Neuronal stem cell (in vitro differentiated cells): ENCODE results near the gene NRSN2.

ENCODE experiments used
- DNase-seq: peaks from one replicate; pipeline ENCODE4 v3.0.0-alpha.2; 2013; ENCODE audit warnings: low spot score
- H2AFZ ChIP-seq: one replicate; pipeline ENCODE4 v1.6.1; 2013; ENCODE audit warnings: mild to moderate bottlenecking, low read length, inconsistent platforms
- H2AK5ac ChIP-seq: 2 replicates; pipeline ENCODE4 v1.6.1; 2013; ENCODE audit warnings: low read depth, mild to moderate bottlenecking, inconsistent platforms, low read length, moderate library complexity, mixed read lengths
- H2BK120ac ChIP-seq: 2 replicates; pipeline ENCODE4 v1.6.1; 2013; ENCODE audit warnings: low read depth, mild to moderate bottlenecking, inconsistent platforms, low read length, moderate library complexity, mixed read lengths
- H2BK12ac ChIP-seq: one replicate; pipeline ENCODE4 v1.6.1; 2013; ENCODE audit warnings: low read length, inconsistent platforms
- H2BK15ac ChIP-seq: 2 replicates; pipeline ENCODE4 v1.6.1; 2013; ENCODE audit warnings: mild to moderate bottlenecking, low read length, inconsistent platforms, mixed read lengths
- H2BK5ac ChIP-seq: one replicate; pipeline ENCODE4 v1.6.1; 2013; ENCODE audit warnings: inconsistent platforms, mild to moderate bottlenecking, low read length, moderate library complexity
- H3K14ac ChIP-seq: one replicate; pipeline ENCODE4 v1.6.1; 2013; ENCODE audit warnings: low read length, inconsistent platforms
- H3K18ac ChIP-seq: 2 replicates; pipeline ENCODE4 v1.6.1; 2013; ENCODE audit warnings: low read length, inconsistent platforms
- H3K23ac ChIP-seq: 2 replicates; pipeline ENCODE4 v1.6.1; 2013; ENCODE audit warnings: low read depth, mild to moderate bottlenecking, mixed read lengths, low read length, inconsistent platforms; ENCODE audit not compliant: poor library complexity
- H3K27ac ChIP-seq: replicated peaks from 3 replicates; pipeline ENCODE4 v1.5.1; 2013; ENCODE audit warnings: low read length, inconsistent platforms
- H3K27me3 ChIP-seq, 3 experiments: 2 replicates each; pipeline ENCODE4 v1.6.1; 2013; ENCODE audit warnings: low read length in 3 of 3, mild to moderate bottlenecking in 2 of 3, inconsistent platforms in 1 of 3, low read depth in 1 of 3, mixed read lengths in 1 of 3, moderate library complexity in 1 of 3; ENCODE audit not compliant: control insufficient read depth in 3 of 3, insufficient read depth in 3 of 3
- H3K36me3 ChIP-seq, 2 donors: replicated peaks in 1 of 2; 2 replicates each; pipeline ENCODE4 v1.6.1; 2013; ENCODE audit warnings: low read length in 2 of 2; ENCODE audit not compliant: control insufficient read depth in 2 of 2, insufficient read depth in 2 of 2
- H3K4ac ChIP-seq: 2 replicates; pipeline ENCODE4 v1.6.1; 2013; ENCODE audit warnings: inconsistent platforms, mild to moderate bottlenecking, low read length, moderate library complexity
- H3K4me1 ChIP-seq, 2 donors: 1 replicate in 1 of 2; 2 replicates in 1 of 2; pipeline ENCODE4 v1.6.1; 2013; ENCODE audit warnings: low read length in 2 of 2, low read depth in 1 of 2; ENCODE audit not compliant: control insufficient read depth in 2 of 2, insufficient read depth in 1 of 2
- H3K4me2 ChIP-seq: one replicate; pipeline ENCODE4 v1.6.1; 2013; ENCODE audit warnings: mild to moderate bottlenecking, low read length, inconsistent platforms; ENCODE audit not compliant: insufficient read depth, poor library complexity, severe bottlenecking
- H3K4me3 ChIP-seq, 2 donors: 2 replicates each; pipeline ENCODE4 v1.5.1; 2013; ENCODE audit warnings: low read length in 2 of 2, mild to moderate bottlenecking in 2 of 2, inconsistent platforms in 1 of 2, moderate library complexity in 1 of 2
- H3K79me1 ChIP-seq: one replicate; pipeline ENCODE4 v1.6.1; 2013; ENCODE audit warnings: low read depth, mild to moderate bottlenecking, inconsistent platforms, low read length, moderate library complexity
- H3K9ac ChIP-seq: one replicate; pipeline ENCODE4 v1.6.1; 2013; ENCODE audit warnings: mild to moderate bottlenecking, low read depth, low read length, inconsistent platforms; ENCODE audit not compliant: poor library complexity
- H3K9me3 ChIP-seq, 2 donors: replicated peaks in 1 of 2; 2 replicates each; pipeline versions ENCODE3 to v1.6.1; 2013; ENCODE audit warnings: low read length in 2 of 2, mild to moderate bottlenecking in 2 of 2, inconsistent platforms in 1 of 2, low read depth in 1 of 2, mixed read lengths in 1 of 2, moderate library complexity in 1 of 2; ENCODE audit not compliant: control insufficient read depth in 2 of 2, insufficient read depth in 1 of 2
- H4K8ac ChIP-seq: one replicate; pipeline ENCODE4 v1.6.1; 2013; ENCODE audit warnings: low read depth, mild to moderate bottlenecking, inconsistent platforms, low read length, moderate library complexity
- H4K91ac ChIP-seq: one replicate; pipeline ENCODE4 v1.6.1; 2013; ENCODE audit warnings: low read length, low read depth, mild to moderate bottlenecking, inconsistent platforms; ENCODE audit not compliant: poor library complexity
- WGBS, 2 donors: extraction: QIAGEN DNeasy Blood & Tissue Kit; methylation state at CpG; one replicate each; pipeline ENCODE4 v1.1.7; 2013; ENCODE audit warnings: missing lambda C conversion rate in 2 of 2, mixed read lengths in 1 of 2; ENCODE audit not compliant: insufficient read length in 2 of 2, insufficient replicate concordance in 1 of 2; ENCODE audit errors: extremely low coverage in 2 of 2; 5-methylcytosine and 5-hydroxymethylcytosine counted together

Gene NRSN2

GRCh38 chr20:309306-309840 is 37.5 kb upstream of the NRSN2 start:
- no peak for DNase-seq
- H3K4me2 ChIP-seq: peak overlapping the region; percentile 69
- peak overlapping the region; percentile 61 for H3K18ac ChIP-seq
- no peak overlapping the region for H2BK15ac ChIP-seq
- H3K27me3 ChIP-seq: no peaks in the 10 kb centered on the region
- no peak overlapping the region for H4K91ac ChIP-seq
- peaks cover 4 to 10% of the 10 kb centered on the region in 2 donors for H3K4me1 ChIP-seq
- peak overlapping the region; percentile 71 for H2AFZ ChIP-seq
- H3K14ac ChIP-seq: no peak overlapping the region
- H4K8ac ChIP-seq: no peak overlapping the region
- H3K23ac ChIP-seq: no peak overlapping the region
- no peak overlapping the region for H2AK5ac ChIP-seq
- no CpG with 5 or more reads among the region's 6 CpGs for WGBS, 2 donors
- H2BK12ac ChIP-seq: no peak overlapping the region
- H3K9me3 ChIP-seq: no peaks in the 10 kb centered on the region
- no peak overlapping the region for H3K9ac ChIP-seq
- H2BK5ac ChIP-seq: peak overlapping the region; percentile 30
- no peaks in the 10 kb centered on the region for H3K79me1 ChIP-seq
- no peak overlapping the region for H2BK120ac ChIP-seq
- H3K27ac ChIP-seq: peak overlapping the region; percentile 94
- peak overlapping the region; percentile 52 to 72 for H3K4me3 ChIP-seq
- no peaks in the 10 kb centered on the region for H3K36me3 ChIP-seq
- H3K4ac ChIP-seq: no peak overlapping the region

DNA sequence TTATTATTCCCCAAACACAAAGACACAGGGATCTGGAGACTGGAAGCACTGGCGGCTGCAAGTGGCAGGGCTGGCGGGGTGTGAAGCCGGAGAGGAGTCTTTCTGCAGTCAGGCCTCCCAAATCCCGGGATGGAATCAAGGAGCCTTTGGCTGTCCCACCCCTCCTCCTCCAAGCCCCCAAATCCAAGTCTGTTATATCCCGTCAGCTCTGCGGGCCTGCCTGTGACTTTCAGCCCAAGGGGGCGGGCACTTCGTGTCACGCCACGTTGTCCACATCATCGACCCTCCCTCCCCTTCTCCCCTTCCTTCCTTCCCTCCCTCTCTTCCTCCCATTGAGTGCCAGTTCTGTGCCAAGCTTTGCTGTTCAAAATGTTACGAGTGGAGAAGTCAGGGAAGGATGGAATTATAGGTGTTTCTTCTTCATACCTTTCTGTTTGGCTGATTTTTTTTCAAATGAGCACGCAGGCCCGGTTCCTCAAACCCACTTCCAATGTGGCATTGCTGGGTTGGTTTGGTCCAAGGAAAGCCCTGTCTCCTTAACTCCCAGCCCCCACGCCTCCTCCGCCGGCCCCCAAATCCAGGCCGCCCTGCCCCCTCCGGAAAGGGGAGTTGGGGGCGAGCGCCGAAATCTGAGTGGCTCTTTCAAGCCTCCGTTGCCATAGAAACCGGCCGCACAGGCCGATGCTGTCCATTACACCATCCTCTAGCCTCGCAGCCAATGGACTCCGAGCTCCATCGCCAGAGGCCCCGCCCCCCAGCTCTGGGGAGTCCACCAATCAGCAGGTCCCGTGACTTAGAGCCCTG is 36.9 kb upstream of the NRSN2 start:
- Histone ChIP-seq H4K91ac (no peak overlapping the region), H2BK15ac (no peak overlapping the region), H3K23ac (no peak overlapping the region), H3K4me3 (peak overlapping the region; percentile 52 to 72), H3K27me3 (no peaks in the 10 kb centered on the region), H3K4me1 (peaks cover 4 to 10% of the 10 kb centered on the region in 2 donors), H2AFZ (peak overlapping the region; percentile 71), H2BK120ac (no peak overlapping the region), H2BK12ac (no peak overlapping the region), H3K14ac (no peak overlapping the region), H3K27ac (peak overlapping the region; percentile 94), H3K36me3 (no peaks in the 10 kb centered on the region), H4K8ac (no peak overlapping the region), H3K18ac (peak overlapping the region; percentile 61), H2BK5ac (peak overlapping the region; percentile 30), H3K79me1 (no peaks in the 10 kb centered on the region), H3K4me2 (peak overlapping the region; percentile 69), H3K4ac (no peak overlapping the region), H3K9ac (no peak overlapping the region), H3K9me3 (no peaks in the 10 kb centered on the region), H2AK5ac (no peak overlapping the region)
- WGBS, 2 donors: no CpG with 5 or more reads among the region's 31 CpGs
- peak; percentile 99 for DNase-seq

DNA sequence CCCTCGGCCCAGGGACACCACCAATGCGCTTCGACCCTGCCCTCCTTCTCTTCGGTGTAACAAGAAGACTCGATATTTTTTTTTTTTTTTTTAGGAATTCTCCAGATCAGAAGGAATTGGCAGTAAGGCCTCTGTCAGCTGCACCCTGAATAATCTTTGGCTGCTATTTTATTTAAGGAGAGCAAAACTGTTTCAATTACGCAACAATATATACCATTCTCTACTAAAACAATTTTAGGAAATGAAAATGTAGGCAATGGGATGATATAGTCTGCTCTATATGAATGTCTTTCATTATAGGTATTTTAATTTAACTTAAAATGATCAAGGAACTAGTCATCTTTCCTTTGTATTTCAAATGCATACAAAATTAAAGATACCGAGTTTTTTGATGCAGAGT is 36.3 kb upstream of the NRSN2 start:
- no peak for DNase-seq
- peak overlapping the region in 1 of 2 donors; percentile 31 for H3K4me3 ChIP-seq
- no peak overlapping the region for H3K9ac ChIP-seq
- no peaks in the 10 kb centered on the region for H3K79me1 ChIP-seq
- H3K27ac ChIP-seq: no peak overlapping the region
- H2BK15ac ChIP-seq: no peak overlapping the region
- H2BK120ac ChIP-seq: no peak overlapping the region
- H3K27me3 ChIP-seq: no peaks in the 10 kb centered on the region
- H2BK5ac ChIP-seq: no peak overlapping the region
- no peak overlapping the region for H3K4me2 ChIP-seq
- peaks cover 4 to 10% of the 10 kb centered on the region in 2 donors for H3K4me1 ChIP-seq
- no peak overlapping the region for H3K18ac ChIP-seq
- no peak overlapping the region for H3K23ac ChIP-seq
- no peak overlapping the region for H3K4ac ChIP-seq
- no peak overlapping the region for H3K14ac ChIP-seq
- no peak overlapping the region for H2BK12ac ChIP-seq
- no peaks in the 10 kb centered on the region for H3K9me3 ChIP-seq
- WGBS, 2 donors: no CpG with 5 or more reads among the region's 7 CpGs
- no peak overlapping the region for H4K91ac ChIP-seq
- no peak overlapping the region for H2AFZ ChIP-seq
- no peaks in the 10 kb centered on the region for H3K36me3 ChIP-seq
- H2AK5ac ChIP-seq: no peak overlapping the region
- no peak overlapping the region for H4K8ac ChIP-seq

GRCh38 chr20:311609-312008 is 35.3 kb upstream of the NRSN2 start:
- Histone ChIP-seq H4K91ac (no peak overlapping the region), H3K36me3 (no peaks in the 10 kb centered on the region), H2BK12ac (no peak overlapping the region), H3K4me1 (peaks cover 4 to 10% of the 10 kb centered on the region in 2 donors), H3K9me3 (no peaks in the 10 kb centered on the region), H3K27ac (no peak overlapping the region), H3K23ac (no peak overlapping the region), H3K4me2 (no peak overlapping the region), H3K9ac (no peak overlapping the region), H2BK120ac (no peak overlapping the region), H2BK15ac (no peak overlapping the region), H3K27me3 (no peaks in the 10 kb centered on the region), H3K14ac (no peak overlapping the region), H3K4ac (no peak overlapping the region), H2AK5ac (no peak overlapping the region), H3K18ac (no peak overlapping the region), H3K4me3 (no peak overlapping the region), H2AFZ (no peak overlapping the region), H3K79me1 (no peaks in the 10 kb centered on the region), H2BK5ac (no peak overlapping the region), H4K8ac (no peak overlapping the region)
- no CpG with 5 or more reads among the region's 7 CpGs for WGBS, 2 donors
- DNase-seq: no peak
